Mesenchymal stem cell (in vitro differentiated cells and primary cell): ENCODE data around the gene FBXO47.
"Not testable (repeated sequence)": the region's sequence is repeated elsewhere in the genome, so short reads cannot be mapped to it uniquely, and the experiment has no call there.

Source experiments
- DNase-seq: peaks from one replicate; pipeline ENCODE4 v3.0.0-alpha.2; 2013
- H2AFZ ChIP-seq: one replicate; pipeline ENCODE4 v1.6.1; 2013; ENCODE audit warnings: low read depth, mild to moderate bottlenecking, control low read depth, inconsistent platforms, low read length, moderate library complexity
- H2AK5ac ChIP-seq: 2 replicates; pipeline ENCODE4 v1.6.1; 2013; ENCODE audit warnings: low read length, moderate library complexity, mild to moderate bottlenecking, inconsistent platforms; ENCODE audit not compliant: severe bottlenecking
- H2BK120ac ChIP-seq: one replicate; pipeline ENCODE4 v1.6.1; 2013; ENCODE audit warnings: low read depth, mild to moderate bottlenecking, inconsistent platforms, low read length, moderate library complexity
- H2BK12ac ChIP-seq, 2 experiments: one replicate each; pipeline ENCODE4 v1.6.1; 2013; ENCODE audit warnings: inconsistent platforms in 2 of 2, low read length in 2 of 2, mild to moderate bottlenecking in 2 of 2, moderate library complexity in 2 of 2, control low read depth in 1 of 2
- H2BK15ac ChIP-seq: one replicate; pipeline ENCODE4 v1.6.1; 2013; ENCODE audit warnings: mild to moderate bottlenecking, low read depth, inconsistent platforms; ENCODE audit not compliant: poor library complexity, severe bottlenecking
- H2BK5ac ChIP-seq: 2 replicates; pipeline ENCODE4 v1.6.1; 2013; ENCODE audit warnings: low read depth, mild to moderate bottlenecking, low read length, control low read depth, inconsistent platforms; ENCODE audit not compliant: poor library complexity, severe bottlenecking
- H3K14ac ChIP-seq, 2 experiments: one replicate each; pipeline ENCODE4 v1.6.1; 2013; ENCODE audit warnings: inconsistent platforms in 2 of 2, low read length in 2 of 2, control low read depth in 1 of 2, mild to moderate bottlenecking in 1 of 2, moderate library complexity in 1 of 2
- H3K18ac ChIP-seq, 2 experiments: one replicate each; pipeline ENCODE4 v1.6.1; 2013; ENCODE audit warnings: inconsistent platforms in 2 of 2, low read length in 2 of 2, control low read depth in 1 of 2, low read depth in 1 of 2, mild to moderate bottlenecking in 1 of 2
- H3K23ac ChIP-seq, 2 experiments: one replicate each; pipeline ENCODE4 v1.6.1; 2013; ENCODE audit warnings: inconsistent platforms in 2 of 2, low read length in 2 of 2, mild to moderate bottlenecking in 2 of 2, moderate library complexity in 2 of 2, control low read depth in 1 of 2
- H3K27ac ChIP-seq: 2 replicates; pipeline ENCODE4 v1.5.1; 2013; ENCODE audit warnings: mild to moderate bottlenecking, moderate library complexity, low read length, control low read depth, inconsistent platforms; ENCODE audit not compliant: poor library complexity, severe bottlenecking
- H3K27me3 ChIP-seq, 2 experiments: 2 replicates each; pipeline versions ENCODE4 v1.6.1 to v1.7.0; 2013; ENCODE audit warnings: low read length in 2 of 2, mild to moderate bottlenecking in 2 of 2, moderate library complexity in 2 of 2, control low read depth in 1 of 2, inconsistent platforms in 1 of 2; ENCODE audit not compliant: control insufficient read depth in 1 of 2, insufficient read depth in 1 of 2
- H3K36me3 ChIP-seq, 2 experiments: 2 replicates each; pipeline versions ENCODE4 v1.6.1 to v1.7.0; 2013; ENCODE audit warnings: low read length in 2 of 2, control low read depth in 1 of 2, inconsistent platforms in 1 of 2, low read depth in 1 of 2, mild to moderate bottlenecking in 1 of 2; ENCODE audit not compliant: insufficient read depth in 2 of 2, control insufficient read depth in 1 of 2
- H3K4ac ChIP-seq, 2 experiments: one replicate each; pipeline ENCODE4 v1.6.1; 2013; ENCODE audit warnings: inconsistent platforms in 2 of 2, low read length in 2 of 2, mild to moderate bottlenecking in 2 of 2, moderate library complexity in 2 of 2, control low read depth in 1 of 2, low read depth in 1 of 2
- H3K4me1 ChIP-seq: 2 replicates; pipeline ENCODE4 v1.6.1; 2013; ENCODE audit warnings: low read depth, low read length, control low read depth; ENCODE audit not compliant: control insufficient read depth, insufficient read depth
- H3K4me2 ChIP-seq: 2 replicates; pipeline ENCODE4 v1.6.1; 2013; ENCODE audit warnings: low read length, mild to moderate bottlenecking, inconsistent platforms; ENCODE audit not compliant: poor library complexity, severe bottlenecking
- H3K4me3 ChIP-seq, 2 experiments: 2 replicates each; pipeline versions ENCODE4 v1.5.1 to v1.7.0; 2013; ENCODE audit warnings: low read length in 2 of 2, mild to moderate bottlenecking in 2 of 2, control low read depth in 1 of 2, low read depth in 1 of 2; ENCODE audit not compliant: insufficient read depth in 1 of 2
- H3K79me1 ChIP-seq: replicated peaks from 2 replicates; pipeline ENCODE4 v1.6.1; 2013; ENCODE audit warnings: mild to moderate bottlenecking, control low read depth, low read length, inconsistent platforms; ENCODE audit not compliant: poor library complexity, severe bottlenecking
- H3K9ac ChIP-seq: 2 replicates; pipeline ENCODE4 v1.7.0; 2013; ENCODE audit warnings: mild to moderate bottlenecking, low read length, moderate library complexity
- H3K9me3 ChIP-seq: 2 replicates; pipeline ENCODE4 v1.7.0; 2013; ENCODE audit warnings: mild to moderate bottlenecking, low read length; ENCODE audit not compliant: control insufficient read depth
- H4K8ac ChIP-seq: one replicate; pipeline ENCODE4 v1.6.1; 2013; ENCODE audit warnings: inconsistent platforms, mild to moderate bottlenecking, low read length, moderate library complexity
- H4K91ac ChIP-seq: one replicate; pipeline ENCODE4 v1.6.1; 2013; ENCODE audit warnings: mild to moderate bottlenecking, low read length, inconsistent platforms
- WGBS: methylation state at CpG from one replicate; pipeline ENCODE4 v1.1.7; 2013; ENCODE audit warnings: mixed read lengths; 5-methylcytosine and 5-hydroxymethylcytosine counted together

The FBXO47 gene

GRCh38 chr17:38942696-38943334 lies 24.4 kb downstream of the FBXO47 start:
- Histone ChIP-seq H3K23ac (no peak overlapping the region), H3K27ac (no peak overlapping the region)

GRCh38 chr17:38940404-38940803 lies 26.8 kb downstream of the FBXO47 start:
- Histone ChIP-seq H3K4ac (no peak overlapping the region), H3K4me1 (no peaks in the 10 kb centered on the region), H2BK5ac (no peak overlapping the region), H3K36me3 (no peaks in the 10 kb centered on the region), H2BK15ac (no peak overlapping the region), H3K79me1 (no peaks in the 10 kb centered on the region), H3K23ac (no peak overlapping the region), H2BK120ac (no peak overlapping the region), H2AFZ (no peak overlapping the region), H3K18ac (no peak overlapping the region), H3K9ac (no peak overlapping the region), H3K27me3 (no peaks in the 10 kb centered on the region), H3K4me3 (no peak overlapping the region), H3K9me3 (no peaks in the 10 kb centered on the region), H2BK12ac (no peak overlapping the region), H3K27ac (no peak overlapping the region), H3K14ac (no peak overlapping the region), H4K8ac (no peak overlapping the region), H4K91ac (no peak overlapping the region), H3K4me2 (no peak overlapping the region), H2AK5ac (no peak overlapping the region)
- 100% methylated on average over 1 of the region's 1 CpG for WGBS
- DNase-seq: no peak

More at GRCh38 chr17:38942696-38943334, 24.4 kb downstream of the FBXO47 start:
- Histone ChIP-seq H2AK5ac (no peak overlapping the region), H3K4ac (no peak overlapping the region), H3K79me1 (no peaks in the 10 kb centered on the region), H2AFZ (no peak overlapping the region), H2BK120ac (no peak overlapping the region), H3K9ac (peak overlapping the region; percentile 36), H4K91ac (no peak overlapping the region), H3K4me2 (no peak overlapping the region), H2BK5ac (no peak overlapping the region), H3K9me3 (no peaks in the 10 kb centered on the region), H3K18ac (no peak overlapping the region), H3K4me3 (peak overlapping the region in 1 of 2 experiments; percentile 6), H2BK15ac (no peak overlapping the region), H3K36me3 (no peaks in the 10 kb centered on the region), H4K8ac (no peak overlapping the region), H2BK12ac (no peak overlapping the region), H3K4me1 (no peaks in the 10 kb centered on the region), H3K14ac (no peak overlapping the region), H3K27me3 (no peaks in the 10 kb centered on the region)
- WGBS: 91% methylated on average over 2 of the region's 4 CpGs
- no peak for DNase-seq

GRCh38 chr17:38939987-38940386 lies 27.2 kb downstream of the FBXO47 start:
- DNase-seq: no peak
- H3K4me3 ChIP-seq: no peak overlapping the region
- H2AFZ ChIP-seq: no peak overlapping the region
- H3K18ac ChIP-seq: no peak overlapping the region
- no peak overlapping the region for H4K91ac ChIP-seq
- no peak overlapping the region for H2BK5ac ChIP-seq
- H3K27ac ChIP-seq: no peak overlapping the region
- no peak overlapping the region for H3K14ac ChIP-seq
- H2AK5ac ChIP-seq: no peak overlapping the region
- no peaks in the 10 kb centered on the region for H3K79me1 ChIP-seq
- H3K4me1 ChIP-seq: no peaks in the 10 kb centered on the region
- H2BK15ac ChIP-seq: no peak overlapping the region
- no peak overlapping the region for H3K23ac ChIP-seq
- no peaks in the 10 kb centered on the region for H3K36me3 ChIP-seq
- H3K4me2 ChIP-seq: no peak overlapping the region
- H3K9me3 ChIP-seq: no peaks in the 10 kb centered on the region
- no peak overlapping the region for H3K9ac ChIP-seq
- no peak overlapping the region for H4K8ac ChIP-seq
- H2BK12ac ChIP-seq: no peak overlapping the region
- H3K27me3 ChIP-seq: no peaks in the 10 kb centered on the region
- H2BK120ac ChIP-seq: no peak overlapping the region
- H3K4ac ChIP-seq: no peak overlapping the region

- not testable (repeated sequence) for H3K4ac ChIP-seq, H3K9ac ChIP-seq, H2BK120ac ChIP-seq, H4K8ac ChIP-seq, H2BK5ac ChIP-seq, DNase-seq, H2AFZ ChIP-seq, H3K27me3 ChIP-seq, H3K36me3 ChIP-seq, H3K79me1 ChIP-seq, H3K4me2 ChIP-seq, H3K14ac ChIP-seq, H3K4me3 ChIP-seq, H3K23ac ChIP-seq, H3K4me1 ChIP-seq, H2BK12ac ChIP-seq, H2BK15ac ChIP-seq, H2AK5ac ChIP-seq, H4K91ac ChIP-seq, H3K9me3 ChIP-seq, H3K27ac ChIP-seq, H3K18ac ChIP-seq
- WGBS: 61% methylated on average over 7 of the region's 9 CpGs
These were observed 33.2 kb downstream of the FBXO47 start for GRCh38 chr17:38933962-38934361.
